ENCODE measurements around the gene MAPK1. TPM values are rescaled to one million over a fixed set of nuclear protein-coding genes. Genes with fewer than 3 reads are reported as not detected.

MAPK1 gene
- total RNA-seq, 1 experiment from 2014 or later: 53.6 TPM

- Histone ChIP-seq H3K36me3 (ENCODE audit: insufficient read depth, low read length) (peaks cover 7% of the 10 kb centered on the region), H3K9me2 (replicated peaks; ENCODE audit: insufficient read depth, low read length) (no peaks in the 10 kb centered on the region), H3K9me3 (ENCODE audit: low read length) (no peaks in the 10 kb centered on the region), H3K9ac (ENCODE audit: low read length) (no peak overlapping the region), H3K4me1 (ENCODE audit: low read length) (no peaks in the 10 kb centered on the region), H2AFZ (ENCODE audit: low read length) (no peak overlapping the region), H3K27me3 (ENCODE audit: low read length) (no peaks in the 10 kb centered on the region), H3K27ac (ENCODE audit: low read length) (no peak overlapping the region), H4K20me1 (ENCODE audit: insufficient read depth, low read depth, low read length) (0 out of 2 replicates have a peak, but pooled peaks cover 5% of the 10 kb centered on the region), H3K79me2 (ENCODE audit: low read length) (peaks cover 12% of the 10 kb centered on the region; the same call in 1 of the 2 replicates), H3K4me2 (ENCODE audit: low read depth, low read length, poor library complexity, severe bottlenecking) (no peak overlapping the region), H3K4me3 (ENCODE audit: low read length) (no peak overlapping the region)
- no peak for DNase-seq
Observed at GRCh38 chr22:21771631-21771976, 95.8 kb downstream of the MAPK1 start.

GRCh38 chr22:21768435-21768834 is 99.0 kb downstream of the MAPK1 start:
- H3K79me2 ChIP-seq (ENCODE audit: low read length): 0 out of 2 replicates have a peak, but pooled peaks cover 7% of the 10 kb centered on the region
- H2AFZ ChIP-seq (ENCODE audit: low read length): no peak overlapping the region
- no peaks in the 10 kb centered on the region for H3K9me3 ChIP-seq (ENCODE audit: low read length)
- H3K4me2 ChIP-seq (ENCODE audit: low read depth, low read length, poor library complexity, severe bottlenecking): no peak overlapping the region
- H3K4me3 ChIP-seq (ENCODE audit: low read length): no peak overlapping the region
- no peaks in the 10 kb centered on the region for H3K27me3 ChIP-seq (ENCODE audit: low read length)
- H3K27ac ChIP-seq (ENCODE audit: low read length): no peak overlapping the region
- no peaks in the 10 kb centered on the region for H3K4me1 ChIP-seq (ENCODE audit: low read length)
- DNase-seq: no peak
- H3K9ac ChIP-seq (ENCODE audit: low read length): no peak overlapping the region
- H3K9me2 ChIP-seq (replicated peaks; ENCODE audit: insufficient read depth, low read length): no peaks in the 10 kb centered on the region
- H4K20me1 ChIP-seq (ENCODE audit: insufficient read depth, low read depth, low read length): 0 out of 2 replicates have a peak, but pooled peaks cover 5% of the 10 kb centered on the region
- H3K36me3 ChIP-seq (ENCODE audit: insufficient read depth, low read length): peaks cover 19% of the 10 kb centered on the region

- Histone ChIP-seq H3K79me2 (ENCODE audit: low read length) (no peaks in the 10 kb centered on the region), H3K9me3 (ENCODE audit: low read length) (no peaks in the 10 kb centered on the region), H3K9me2 (replicated peaks; ENCODE audit: insufficient read depth, low read length) (no peaks in the 10 kb centered on the region), H3K27ac (ENCODE audit: low read length) (no peak overlapping the region), H3K27me3 (ENCODE audit: low read length) (no peaks in the 10 kb centered on the region), H3K4me2 (ENCODE audit: low read depth, low read length, poor library complexity, severe bottlenecking) (no peak overlapping the region), H3K9ac (ENCODE audit: low read length) (no peak overlapping the region), H3K36me3 (ENCODE audit: insufficient read depth, low read length) (peaks cover 24% of the 10 kb centered on the region; the same call in 1 of the 2 replicates), H3K4me1 (ENCODE audit: low read length) (peaks cover 2% of the 10 kb centered on the region; the same call in 1 of the 2 replicates), H3K4me3 (ENCODE audit: low read length) (no peak overlapping the region), H2AFZ (ENCODE audit: low read length) (no peak overlapping the region), H4K20me1 (ENCODE audit: insufficient read depth, low read depth, low read length) (0 out of 2 replicates have a peak, but pooled peaks cover 5% of the 10 kb centered on the region)
- DNase-seq: no peak
Observed at GRCh38 chr22:21766691-21767462, 100.6 kb downstream of the MAPK1 start.

- peaks cover 10% of the 10 kb centered on the region for H3K4me1 ChIP-seq (ENCODE audit: low read length)
Observed at GRCh38 chr22:21765909-21766529, 101.4 kb downstream of the MAPK1 start.

GRCh38 chr22:21764038-21764804 is 103.2 kb downstream of the MAPK1 start:
- no peak overlapping the region for H3K27ac ChIP-seq (ENCODE audit: low read length)
- H4K20me1 ChIP-seq (ENCODE audit: insufficient read depth, low read depth, low read length): 0 out of 2 replicates have a peak, but pooled peaks cover 12% of the 10 kb centered on the region
- no peaks in the 10 kb centered on the region for H3K9me3 ChIP-seq (ENCODE audit: low read length)
- H3K79me2 ChIP-seq (ENCODE audit: low read length): no peaks in the 10 kb centered on the region
- no peaks in the 10 kb centered on the region for H3K27me3 ChIP-seq (ENCODE audit: low read length)
- peaks cover 17% of the 10 kb centered on the region for H3K4me1 ChIP-seq (ENCODE audit: low read length)
- no peak overlapping the region for H2AFZ ChIP-seq (ENCODE audit: low read length)
- DNase-seq: no peak
- H3K36me3 ChIP-seq (ENCODE audit: insufficient read depth, low read length): peaks cover 26% of the 10 kb centered on the region; the same call in 1 of the 2 replicates
- no peak overlapping the region for H3K9ac ChIP-seq (ENCODE audit: low read length)
- H3K4me2 ChIP-seq (ENCODE audit: low read depth, low read length, poor library complexity, severe bottlenecking): no peak overlapping the region
- no peaks in the 10 kb centered on the region for H3K9me2 ChIP-seq (replicated peaks; ENCODE audit: insufficient read depth, low read length)
- no peak overlapping the region for H3K4me3 ChIP-seq (ENCODE audit: low read length)

More at GRCh38 chr22:21765909-21766529, 101.4 kb downstream of the MAPK1 start:
- no peak for DNase-seq
- Histone ChIP-seq H2AFZ (ENCODE audit: low read length) (no peak overlapping the region), H3K9ac (ENCODE audit: low read length) (no peak overlapping the region), H3K9me3 (ENCODE audit: low read length) (no peaks in the 10 kb centered on the region), H3K9me2 (replicated peaks; ENCODE audit: insufficient read depth, low read length) (no peaks in the 10 kb centered on the region), H3K36me3 (ENCODE audit: insufficient read depth, low read length) (peaks cover 26% of the 10 kb centered on the region; the same call in 1 of the 2 replicates), H3K27me3 (ENCODE audit: low read length) (no peaks in the 10 kb centered on the region), H3K4me3 (ENCODE audit: low read length) (no peak overlapping the region), H3K27ac (ENCODE audit: low read length) (no peak overlapping the region), H3K4me2 (ENCODE audit: low read depth, low read length, poor library complexity, severe bottlenecking) (no peak overlapping the region), H3K79me2 (ENCODE audit: low read length) (no peaks in the 10 kb centered on the region), H4K20me1 (ENCODE audit: insufficient read depth, low read depth, low read length) (0 out of 2 replicates have a peak, but pooled peaks cover 5% of the 10 kb centered on the region)

- H3K9ac ChIP-seq (ENCODE audit: low read length): no peak overlapping the region
- peaks cover 26% of the 10 kb centered on the region; the same call in 1 of the 2 replicates for H3K36me3 ChIP-seq (ENCODE audit: insufficient read depth, low read length)
- H3K79me2 ChIP-seq (ENCODE audit: low read length): no peaks in the 10 kb centered on the region
- H3K4me3 ChIP-seq (ENCODE audit: low read length): no peak overlapping the region
- 0 out of 2 replicates have a peak, but pooled peaks cover 15% of the 10 kb centered on the region for H4K20me1 ChIP-seq (ENCODE audit: insufficient read depth, low read depth, low read length)
- H3K4me1 ChIP-seq (ENCODE audit: low read length): peaks cover 17% of the 10 kb centered on the region
- H2AFZ ChIP-seq (ENCODE audit: low read length): no peak overlapping the region
- no peaks in the 10 kb centered on the region for H3K27me3 ChIP-seq (ENCODE audit: low read length)
- DNase-seq: no peak
- H3K4me2 ChIP-seq (ENCODE audit: low read depth, low read length, poor library complexity, severe bottlenecking): no peak overlapping the region
- H3K9me2 ChIP-seq (replicated peaks; ENCODE audit: insufficient read depth, low read length): no peaks in the 10 kb centered on the region
- H3K9me3 ChIP-seq (ENCODE audit: low read length): no peaks in the 10 kb centered on the region
- no peak overlapping the region for H3K27ac ChIP-seq (ENCODE audit: low read length)
Observed at GRCh38 chr22:21762712-21763581, 104.5 kb downstream of the MAPK1 start.

- Histone ChIP-seq H3K9me3 (ENCODE audit: low read length) (no peaks in the 10 kb centered on the region), H2AFZ (ENCODE audit: low read length) (no peak overlapping the region), H4K20me1 (ENCODE audit: insufficient read depth, low read depth, low read length) (0 out of 2 replicates have a peak, but pooled peaks cover 12% of the 10 kb centered on the region), H3K4me1 (ENCODE audit: low read length) (peaks cover 17% of the 10 kb centered on the region), H3K9me2 (replicated peaks; ENCODE audit: insufficient read depth, low read length) (no peaks in the 10 kb centered on the region), H3K36me3 (ENCODE audit: insufficient read depth, low read length) (peaks cover 26% of the 10 kb centered on the region; the same call in 1 of the 2 replicates), H3K4me3 (ENCODE audit: low read length) (no peak overlapping the region), H3K79me2 (ENCODE audit: low read length) (no peaks in the 10 kb centered on the region), H3K27me3 (ENCODE audit: low read length) (no peaks in the 10 kb centered on the region), H3K9ac (ENCODE audit: low read length) (no peak overlapping the region), H3K4me2 (ENCODE audit: low read depth, low read length, poor library complexity, severe bottlenecking) (no peak overlapping the region), H3K27ac (ENCODE audit: low read length) (no peak overlapping the region)
- DNase-seq: no peak
Observed at GRCh38 chr22:21761994-21762680, 105.3 kb downstream of the MAPK1 start.
